ENCODE data around the gene RPH3AL.

RPH3AL gene

DNA sequence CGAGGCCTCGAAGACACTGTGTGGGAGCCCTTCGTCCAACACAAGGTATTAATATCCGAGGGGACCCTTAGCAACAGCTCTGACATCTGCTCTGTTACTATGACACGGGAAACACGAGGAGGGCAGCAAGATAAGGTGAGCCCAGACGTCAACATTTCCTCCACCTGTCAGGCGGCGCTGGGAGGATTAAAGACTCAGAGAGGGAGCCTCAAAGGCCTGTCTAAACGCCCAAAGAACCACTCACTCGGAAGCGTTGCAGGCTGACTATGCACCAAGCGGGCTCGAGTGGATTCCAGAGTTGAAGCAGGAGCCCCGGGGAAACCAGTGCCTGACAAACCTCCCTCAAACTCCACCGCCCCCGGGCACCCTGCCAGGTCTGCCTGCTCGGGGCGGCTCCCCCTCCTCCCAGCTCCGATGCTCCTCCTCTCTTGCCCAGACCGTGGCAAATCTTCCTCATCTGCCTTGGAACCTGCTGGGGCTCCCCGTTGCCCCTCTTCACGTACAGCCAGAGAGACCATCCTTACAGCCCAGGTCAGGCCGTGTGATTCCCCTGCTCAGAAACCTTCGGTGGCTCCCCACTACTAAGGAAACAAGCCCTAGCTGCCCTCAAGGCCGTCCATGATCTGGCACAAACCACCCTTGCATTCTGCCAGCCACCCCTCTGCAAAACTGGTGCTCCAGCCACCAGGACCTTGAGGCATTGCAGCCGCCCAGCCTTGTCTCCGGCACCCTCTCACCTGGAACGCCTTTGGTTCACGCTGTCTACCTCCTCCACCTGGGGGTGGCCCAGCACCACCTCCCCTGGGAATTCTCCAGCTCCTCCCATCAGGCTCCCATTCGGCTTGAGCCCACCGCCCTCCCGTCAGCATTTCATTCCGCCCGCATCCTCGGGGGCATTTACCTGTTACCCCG is 16.2 kb downstream of the RPH3AL start:
- peak; percentile 4 for DNase-seq (ENCODE audit: low read depth)

DNA sequence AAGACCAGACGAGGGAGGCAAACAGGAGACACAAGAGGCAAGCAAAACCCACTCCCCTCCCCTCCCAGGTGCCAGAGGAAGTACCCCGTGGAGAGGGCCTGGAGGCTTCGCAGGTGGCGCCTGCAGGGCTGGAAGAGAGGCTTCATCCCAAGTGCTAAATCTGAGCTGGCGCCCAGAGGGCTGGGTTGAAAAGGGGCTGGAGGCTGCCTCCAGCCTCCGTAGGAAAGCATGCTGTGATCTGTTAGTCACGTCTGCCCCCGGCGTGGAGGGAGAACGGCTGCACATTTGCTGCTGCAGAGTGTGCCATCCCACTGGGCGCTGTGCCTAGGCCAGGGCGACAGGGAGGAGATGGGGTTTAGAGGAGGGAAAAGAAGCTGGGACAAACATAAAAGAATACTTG is 16.9 kb downstream of the RPH3AL start:
- DNase-seq (ENCODE audit: low read depth): no peak

DNA sequence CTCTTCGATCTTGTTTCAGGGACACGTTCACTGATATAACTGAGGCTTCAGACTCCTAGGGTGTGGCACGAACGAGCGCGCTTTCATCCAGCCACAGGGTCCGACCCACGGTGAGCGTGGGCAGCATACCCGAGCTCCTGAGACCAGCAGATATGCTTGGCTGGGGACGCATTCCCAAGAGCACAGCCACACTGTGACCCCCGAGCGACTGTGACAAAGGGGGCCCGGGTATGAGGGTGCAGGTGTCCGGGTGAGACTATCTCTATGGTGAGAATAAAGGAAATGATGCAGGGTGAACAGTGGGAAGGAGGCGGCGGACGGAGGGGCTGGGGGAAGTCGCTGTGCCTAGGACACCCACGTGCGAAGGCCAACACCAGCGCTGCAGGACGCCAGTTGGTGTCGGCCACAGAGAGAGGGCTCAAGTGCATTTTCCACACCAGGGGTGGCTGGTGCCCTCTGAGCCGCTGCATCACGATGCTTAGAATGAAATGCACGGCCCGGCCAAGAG is 17.6 kb downstream of the RPH3AL start:
- no peak for DNase-seq (ENCODE audit: low read depth)

DNA sequence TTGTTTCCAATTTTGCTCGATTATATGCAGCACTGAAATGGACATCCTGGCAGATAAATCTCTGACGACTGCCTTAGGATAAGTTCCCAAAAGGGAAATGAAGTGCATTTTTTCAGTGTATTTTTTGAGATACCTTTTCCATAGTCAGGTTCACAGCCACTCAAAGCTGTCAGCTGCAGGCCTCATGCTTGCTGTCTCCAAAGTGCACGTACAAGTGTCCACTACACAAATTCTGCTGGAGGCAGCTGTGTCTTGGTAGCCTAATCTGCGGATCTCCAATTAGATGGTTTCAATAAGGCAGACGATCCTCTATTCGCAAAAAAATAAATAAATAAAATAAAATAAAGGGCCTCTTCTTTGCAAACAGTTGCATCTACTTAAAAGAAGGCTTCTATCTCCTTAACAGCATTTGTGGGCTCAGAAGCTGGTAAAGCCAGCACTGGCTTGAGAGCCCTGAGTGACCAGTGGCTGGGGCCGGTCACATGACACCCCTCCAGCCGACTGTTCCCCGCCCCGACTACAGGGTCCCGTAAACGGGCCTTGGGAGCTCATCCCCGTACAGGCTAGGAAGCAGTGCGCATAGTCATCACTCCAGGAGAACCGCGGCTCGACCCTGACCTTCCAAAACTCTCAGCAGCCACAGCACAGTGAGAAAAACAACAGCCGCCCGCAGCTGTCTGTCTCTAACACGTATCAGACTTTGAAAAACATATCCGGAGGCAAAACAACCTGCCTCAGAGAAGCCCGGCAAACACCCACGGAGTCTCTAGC is 18.8 kb downstream of the RPH3AL start:
- peak; percentile 63 for DNase-seq (ENCODE audit: low read depth)

DNA sequence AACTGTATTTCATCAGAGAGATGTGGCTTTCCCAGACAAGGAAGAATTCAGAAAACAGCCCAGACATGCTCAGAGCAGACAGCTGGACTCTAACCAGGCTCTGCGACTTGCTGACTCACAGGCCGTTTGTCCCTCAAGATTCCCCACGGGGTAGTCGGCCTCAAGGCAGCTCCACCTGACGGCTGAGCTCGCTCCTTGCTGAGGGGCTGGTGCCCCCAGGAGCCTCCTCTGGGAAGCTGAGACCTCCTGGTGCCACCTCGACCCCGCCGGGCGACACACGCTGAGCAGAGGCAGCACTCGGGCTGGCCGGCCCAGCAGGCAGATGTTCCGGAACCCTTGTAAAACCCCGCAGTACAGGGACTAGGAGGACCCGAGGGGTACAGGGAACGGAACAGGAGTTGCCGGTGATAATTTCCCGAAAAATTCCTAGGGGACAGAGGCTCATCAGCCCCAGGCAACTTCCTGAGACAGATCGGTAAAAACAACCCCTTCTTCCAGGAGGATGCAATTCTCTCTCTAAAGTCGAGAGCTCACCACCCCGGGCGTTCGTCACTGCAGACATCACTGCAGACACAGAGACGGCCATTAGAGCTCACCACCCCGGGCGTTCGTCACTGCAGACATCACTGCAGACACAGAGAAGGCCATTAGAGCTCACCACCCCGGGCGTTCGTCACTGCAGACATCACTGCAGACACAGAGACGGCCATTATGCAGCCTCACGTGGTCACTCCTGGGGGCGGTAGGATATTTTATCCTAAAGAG is 19.9 kb downstream of the RPH3AL start:
- peak; percentile 41 for DNase-seq (ENCODE audit: low read depth)

DNA sequence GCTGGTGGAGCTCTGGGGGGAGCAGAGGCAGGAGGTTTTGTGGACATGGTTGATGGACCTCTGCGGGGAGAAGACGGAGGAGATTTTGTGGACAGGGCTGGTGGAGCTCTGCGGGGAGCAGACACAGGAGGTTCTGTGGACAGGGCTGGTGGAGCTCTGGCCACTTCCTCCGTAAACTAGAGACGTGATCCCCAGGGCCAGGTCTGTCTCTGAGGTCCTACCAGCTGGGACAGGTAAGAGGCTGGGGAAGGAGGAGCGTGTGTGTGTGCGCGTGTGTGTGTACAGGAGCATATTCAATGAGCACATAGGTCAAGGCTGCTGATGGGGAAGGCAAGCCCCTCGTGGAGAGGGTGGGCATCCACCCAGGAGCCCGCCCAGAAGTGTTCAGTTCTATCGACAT is 20.6 kb downstream of the RPH3AL start:
- DNase-seq (ENCODE audit: low read depth): no peak

DNA sequence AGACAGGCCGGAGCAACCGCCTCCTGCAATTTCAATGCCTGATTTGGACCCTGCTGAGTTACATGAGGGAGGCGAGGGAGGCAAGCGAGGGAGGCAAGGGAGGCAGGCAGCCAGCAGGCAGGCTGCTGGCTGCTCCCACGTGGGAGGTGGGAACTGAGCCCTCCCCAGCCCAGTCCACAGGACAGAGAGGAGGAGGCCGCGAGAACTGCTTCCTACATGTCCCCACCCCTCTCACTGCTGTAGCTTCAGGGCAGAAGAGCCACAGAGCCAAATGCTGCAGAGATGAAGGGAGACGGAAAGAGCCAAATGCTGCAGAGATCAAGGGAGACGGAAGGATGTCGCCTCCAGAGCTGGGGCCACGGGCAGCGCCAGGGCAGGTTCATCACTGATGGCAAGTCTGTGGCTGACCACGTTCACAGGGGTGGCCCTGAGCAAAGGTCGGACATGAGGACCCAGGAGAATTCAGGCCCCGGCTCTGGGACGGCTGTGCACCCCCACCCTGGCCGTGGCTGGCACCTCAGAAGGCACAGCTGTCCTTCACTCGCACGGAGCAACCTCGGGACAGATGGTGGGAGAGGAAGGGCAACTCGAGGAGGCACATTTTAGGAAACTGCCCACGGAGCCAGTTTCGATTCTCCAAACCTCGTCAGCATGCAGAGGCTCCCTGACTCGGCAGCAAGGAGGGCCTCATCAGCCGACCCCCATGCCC is 21.5 kb downstream of the RPH3AL start:
- no peak for DNase-seq (ENCODE audit: low read depth)

DNA sequence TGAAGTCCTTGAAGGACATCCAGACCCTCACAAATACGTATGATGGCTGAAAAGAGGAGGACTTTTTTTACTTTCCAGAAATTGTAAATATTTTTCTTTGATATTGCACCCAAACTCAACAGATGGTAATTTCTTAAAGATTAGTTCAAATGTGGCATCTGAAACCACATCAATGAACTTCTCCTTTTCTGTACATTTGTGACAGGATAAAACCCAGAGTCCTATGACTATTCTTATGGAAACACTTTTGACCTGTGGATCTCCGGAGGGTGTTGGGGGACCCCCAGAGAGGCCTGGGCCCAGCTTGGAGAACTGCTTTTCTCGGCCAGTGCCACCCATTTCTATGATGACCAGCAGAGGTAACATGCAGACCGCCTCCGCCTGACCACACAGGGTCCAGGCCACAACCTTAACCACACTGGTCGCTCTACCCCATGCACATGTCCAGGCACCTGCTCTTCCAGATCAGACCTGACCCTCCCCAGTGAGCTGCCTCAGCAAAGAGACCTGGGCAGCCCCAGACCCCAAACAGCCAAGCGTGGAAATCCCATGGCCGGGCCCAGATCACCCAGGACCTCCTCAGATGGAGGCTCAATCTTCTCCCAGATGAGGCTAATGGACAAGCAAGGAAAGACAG is 22.7 kb downstream of the RPH3AL start:
- DNase-seq (ENCODE audit: low read depth): no peak

DNA sequence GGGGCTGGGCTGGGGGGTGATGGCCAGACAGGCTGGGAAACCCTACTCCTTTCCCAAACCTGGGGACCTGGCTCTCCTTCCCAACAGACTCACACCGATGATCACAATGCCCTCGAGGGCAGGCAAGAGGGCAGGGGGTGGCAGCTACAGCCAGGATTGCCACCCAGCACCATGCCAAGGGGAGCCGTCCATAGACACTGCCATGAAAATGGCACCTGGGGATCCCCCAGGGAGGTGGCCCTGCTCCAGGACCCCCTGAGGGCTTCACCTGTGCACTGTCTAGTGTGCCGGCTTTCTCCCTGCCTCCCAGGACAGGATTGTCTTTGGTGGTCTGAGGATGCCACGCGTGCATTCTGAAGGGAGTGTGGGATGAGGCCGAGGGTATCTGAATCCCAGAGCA is 24.6 kb downstream of the RPH3AL start:
- no peak for DNase-seq (ENCODE audit: low read depth)

DNA sequence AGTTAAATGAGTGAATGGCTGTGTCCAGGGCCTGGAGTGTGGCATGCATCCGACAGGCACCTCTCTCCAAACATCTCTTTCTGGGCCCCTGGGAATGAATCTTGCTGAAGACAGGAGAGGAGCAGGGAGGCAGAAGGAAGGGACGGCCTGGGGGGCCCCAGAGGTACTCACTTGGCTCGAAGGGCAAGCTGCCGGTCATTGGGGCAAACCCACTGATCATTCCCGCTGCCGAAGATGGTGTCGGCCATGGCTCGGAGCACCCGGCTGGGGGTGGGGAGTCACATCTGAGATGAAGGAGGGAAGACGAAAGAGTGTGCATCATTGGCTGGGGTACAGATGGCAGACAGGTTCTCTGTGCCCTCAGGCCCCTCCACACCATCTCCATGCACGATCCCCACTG is 25.3 kb downstream of the RPH3AL start:
- DNase-seq (ENCODE audit: low read depth): no peak

DNA sequence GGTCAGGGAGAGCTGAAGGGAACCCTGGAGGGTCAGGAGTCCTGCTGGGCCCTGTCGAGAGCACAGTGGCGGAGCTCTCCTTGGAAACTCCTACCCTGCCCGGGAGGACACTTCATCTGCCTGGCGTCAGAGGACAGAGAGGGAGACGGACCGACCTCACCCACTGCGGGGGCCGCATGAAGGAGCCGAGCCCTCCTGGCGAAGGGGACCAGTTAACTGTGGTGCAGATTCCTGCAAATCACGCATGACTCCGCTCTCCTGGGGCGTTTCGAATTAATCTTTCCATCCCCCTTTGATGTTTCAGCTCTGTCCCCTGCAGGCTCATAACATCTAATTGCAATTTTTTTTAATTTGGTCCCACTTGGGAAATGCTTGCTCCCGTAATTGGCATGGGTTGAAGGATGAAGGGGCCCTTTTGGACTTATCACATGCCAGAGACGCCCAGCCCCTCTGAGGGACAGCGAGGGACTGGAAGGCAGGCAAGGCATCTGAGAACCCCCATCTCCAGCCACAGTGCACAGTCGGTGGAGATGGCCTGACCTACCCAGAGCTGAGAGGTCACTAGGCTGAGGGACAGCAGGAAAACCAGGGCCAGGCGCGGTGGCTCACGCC is 26.5 kb downstream of the RPH3AL start:
- no peak for DNase-seq (ENCODE audit: low read depth)

DNA sequence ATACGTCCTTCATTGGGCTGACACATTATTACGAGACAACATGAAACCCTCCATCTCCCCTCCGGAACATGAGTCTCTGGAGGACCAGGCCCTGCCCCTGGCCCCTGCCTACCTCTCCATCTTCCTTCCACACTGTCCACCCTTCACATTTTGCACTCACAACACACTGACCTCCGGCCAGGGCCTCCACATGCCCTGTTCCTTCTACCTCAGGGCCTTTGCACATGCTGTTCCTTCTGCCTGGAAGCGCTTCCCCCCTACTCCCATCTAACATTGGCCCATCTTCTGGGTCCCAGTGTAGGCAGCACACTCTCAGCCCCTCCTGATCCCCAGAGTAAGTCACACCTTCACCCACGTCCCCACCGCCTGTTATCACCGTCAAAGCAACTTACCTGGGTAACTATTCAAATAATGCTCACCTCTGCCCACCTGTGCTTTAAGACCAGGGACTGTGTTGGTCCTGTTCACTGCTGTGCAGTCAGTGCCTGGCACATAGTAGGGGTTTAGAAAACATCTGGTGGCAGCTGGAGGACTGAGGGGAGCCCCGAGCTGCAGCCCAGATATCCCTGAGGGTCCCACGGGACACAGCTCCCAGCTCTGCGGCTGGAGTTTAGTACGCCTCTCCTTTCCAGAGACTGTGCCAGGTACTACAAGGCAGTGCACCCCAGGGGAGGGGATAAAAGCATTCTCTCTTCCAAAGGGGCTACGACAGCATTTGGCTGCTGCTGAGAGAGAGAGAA is 27.2 kb downstream of the RPH3AL start:
- no peak for DNase-seq (ENCODE audit: low read depth)

DNA sequence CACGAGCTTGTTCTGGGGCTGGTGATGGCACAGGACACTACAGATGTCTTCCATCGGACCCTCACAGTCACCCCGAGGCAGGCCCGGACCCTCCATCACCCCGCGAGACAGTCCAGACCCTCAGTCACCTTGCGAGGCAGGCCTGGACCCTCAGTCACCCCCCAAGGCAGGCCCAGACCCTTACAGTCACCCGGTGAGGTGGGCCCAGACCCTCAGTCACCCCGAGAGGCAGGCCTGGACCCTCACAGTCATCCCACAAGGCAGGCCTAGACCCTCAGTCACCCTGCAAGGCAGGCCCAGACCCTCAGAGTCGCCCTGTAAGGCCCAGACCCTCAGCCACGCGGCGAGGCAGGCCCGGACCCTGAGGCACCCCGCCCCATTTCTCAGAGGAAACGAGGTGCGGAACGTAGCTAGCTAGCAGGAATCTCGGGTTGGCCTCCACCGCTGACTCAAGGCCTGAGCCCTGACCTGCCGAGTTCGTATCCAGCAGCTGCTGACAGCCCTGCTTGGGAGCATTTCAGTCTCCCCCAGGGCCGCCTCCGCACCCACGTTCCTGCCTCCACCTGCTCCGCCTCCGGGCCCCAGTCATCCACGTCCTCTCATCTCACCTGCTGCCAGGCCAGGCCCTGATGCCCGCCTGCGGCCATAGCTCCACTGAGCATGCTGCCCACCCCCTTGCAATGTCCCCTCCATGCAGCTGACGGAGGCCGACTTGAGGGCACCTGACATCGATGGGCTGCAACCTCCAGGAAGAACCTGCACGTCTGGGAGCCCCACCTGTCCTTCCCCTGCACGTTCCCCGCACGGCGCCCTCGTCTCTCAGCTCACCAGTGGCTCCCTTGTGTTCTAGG is 28.7 kb downstream of the RPH3AL start:
- no peak for DNase-seq (ENCODE audit: low read depth)

DNA sequence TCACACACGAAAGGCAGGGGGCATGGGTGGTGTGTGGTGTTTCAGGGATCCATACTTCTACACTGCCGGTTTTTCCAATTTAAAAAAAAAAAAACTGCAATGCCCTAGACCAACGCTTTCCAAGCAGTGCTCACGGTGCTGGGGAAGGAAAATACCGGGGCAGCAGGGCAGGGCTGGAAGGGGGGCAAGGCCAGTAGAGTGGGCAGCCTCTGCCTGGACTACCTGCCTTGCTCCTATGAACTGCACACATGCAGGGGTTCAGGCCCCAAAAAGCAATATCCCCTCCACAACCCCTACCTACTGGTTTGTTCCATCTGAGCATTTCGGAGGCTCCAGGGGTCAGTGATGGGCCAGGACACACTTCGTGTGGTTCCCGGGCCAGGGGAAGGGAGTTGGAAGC is 29.4 kb downstream of the RPH3AL start:
- no peak for DNase-seq (ENCODE audit: low read depth)

DNA sequence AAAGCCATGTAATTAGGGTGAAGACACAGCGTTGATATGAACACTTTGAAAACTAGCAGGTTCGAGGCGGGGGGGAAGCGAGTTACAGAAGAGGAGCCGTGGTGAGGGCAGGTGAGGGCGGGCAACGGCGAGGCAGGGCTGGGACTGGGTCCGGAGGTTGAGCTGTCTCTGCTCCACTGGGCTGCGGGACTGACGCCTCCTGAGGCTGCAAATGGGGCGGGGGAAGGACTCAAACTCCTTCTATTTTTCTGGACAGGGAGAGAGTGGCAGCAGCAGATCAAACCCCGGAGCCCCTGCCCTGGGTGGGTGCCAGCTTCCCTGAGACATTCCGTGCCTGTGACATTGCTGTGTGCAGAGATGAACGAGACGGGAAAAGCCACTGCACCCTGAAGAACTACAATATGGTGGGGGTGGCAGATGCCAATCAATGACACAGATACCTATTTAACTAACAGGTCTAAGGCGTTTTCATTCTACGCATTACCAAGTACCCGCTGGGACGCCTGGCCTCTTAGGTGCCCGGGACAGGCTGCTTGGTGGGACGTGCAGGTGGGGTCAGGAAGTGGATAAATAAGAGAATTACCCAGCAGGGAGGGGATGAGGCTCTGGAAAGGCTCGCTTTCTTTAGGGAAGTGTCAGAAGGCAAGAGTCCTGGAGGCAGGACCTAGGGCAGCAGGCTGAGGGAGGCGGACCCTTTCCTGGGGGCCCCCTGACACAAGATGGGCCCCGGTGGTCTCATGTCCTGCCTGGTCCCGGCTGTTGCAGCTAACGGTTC is 30.4 kb downstream of the RPH3AL start:
- DNase-seq (ENCODE audit: low read depth): no peak

DNA sequence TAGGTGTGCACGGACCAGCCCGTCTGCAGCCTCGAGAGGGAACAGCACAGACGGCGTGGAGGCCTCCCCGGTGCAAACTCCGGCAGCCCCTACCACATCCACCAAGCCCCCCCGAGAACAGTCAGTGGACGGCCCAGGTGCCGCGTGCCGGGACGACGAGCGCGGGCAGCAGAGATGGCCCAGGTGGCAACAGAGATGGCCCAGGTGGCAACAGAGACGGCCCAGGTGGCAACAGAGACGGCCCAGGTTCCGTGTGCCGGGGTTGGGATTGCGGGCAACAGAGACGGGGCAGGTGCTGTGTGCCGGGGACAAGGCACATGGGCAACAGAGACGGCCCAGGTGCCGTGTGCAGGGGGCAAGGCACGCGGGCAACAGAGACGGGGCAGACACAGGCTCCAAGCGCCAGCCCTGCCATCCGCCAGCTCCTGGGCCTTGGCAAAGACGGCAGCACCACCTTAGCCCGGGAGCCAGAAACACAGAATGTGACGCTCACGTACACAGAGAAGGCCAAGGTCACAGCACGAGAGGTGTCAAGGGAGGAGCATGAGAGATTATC is 31.1 kb downstream of the RPH3AL start:
- no peak for DNase-seq (ENCODE audit: low read depth)

DNA sequence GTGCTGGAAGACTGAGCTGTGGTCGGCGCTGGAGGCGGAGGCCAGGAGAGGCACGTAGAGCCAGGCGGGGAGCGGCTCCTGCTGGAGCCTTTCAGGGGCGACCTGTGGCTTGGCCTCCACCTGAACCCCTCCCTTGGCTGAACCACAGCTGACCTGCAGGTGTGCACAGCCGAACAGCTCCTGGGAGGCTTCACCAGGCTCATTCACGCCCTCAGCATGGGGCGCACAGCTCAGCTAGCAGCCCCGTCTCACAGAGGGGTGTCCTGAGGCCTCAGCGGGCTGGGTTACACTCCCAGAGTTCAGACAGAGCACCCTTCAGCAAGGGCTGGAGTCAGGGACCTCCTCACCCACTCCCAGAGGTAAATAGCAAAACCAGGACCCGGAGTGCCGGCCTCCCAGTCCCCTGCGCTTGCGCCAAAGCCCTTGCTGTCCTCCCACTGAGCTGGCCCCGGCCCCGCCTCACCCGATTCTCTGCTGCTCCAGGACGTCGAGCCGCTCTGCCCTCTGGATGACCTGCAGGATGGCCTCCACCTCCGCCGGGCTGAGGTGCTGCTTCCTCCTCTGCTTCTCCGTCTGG is 31.7 kb downstream of the RPH3AL start:
- DNase-seq (ENCODE audit: low read depth): no peak

DNA sequence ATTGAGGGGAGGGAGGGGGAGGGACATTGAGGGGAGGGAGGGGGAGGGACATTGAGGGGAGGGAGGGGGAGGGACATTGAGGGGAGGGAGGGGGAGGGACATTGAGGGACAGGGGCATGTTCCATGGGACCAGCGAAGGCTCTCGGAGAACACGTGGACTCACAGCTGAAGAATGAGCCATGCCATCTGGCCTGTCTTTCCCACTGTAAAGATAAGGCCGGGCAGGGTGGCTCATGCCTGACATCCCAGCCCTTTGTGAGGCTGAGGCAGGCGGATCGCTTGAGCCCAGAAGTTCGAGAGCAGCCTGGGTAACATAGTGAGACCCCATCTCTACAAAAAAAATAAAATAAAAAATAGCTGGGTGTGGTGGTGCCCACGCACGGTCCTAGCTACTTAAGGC is 32.5 kb downstream of the RPH3AL start:
- no peak for DNase-seq (ENCODE audit: low read depth)

Measured in iris pigment epithelial cell (primary cell).